T-helper 1 cell (primary cell): ENCODE measurements around the gene CHKB.

ENCODE experiments used
- DNase-seq, 5 donors: peaks; one replicate each; pipeline ENCODE4 v3.0.0-alpha.2; 2012 to 2020

The CHKB gene

DNA sequence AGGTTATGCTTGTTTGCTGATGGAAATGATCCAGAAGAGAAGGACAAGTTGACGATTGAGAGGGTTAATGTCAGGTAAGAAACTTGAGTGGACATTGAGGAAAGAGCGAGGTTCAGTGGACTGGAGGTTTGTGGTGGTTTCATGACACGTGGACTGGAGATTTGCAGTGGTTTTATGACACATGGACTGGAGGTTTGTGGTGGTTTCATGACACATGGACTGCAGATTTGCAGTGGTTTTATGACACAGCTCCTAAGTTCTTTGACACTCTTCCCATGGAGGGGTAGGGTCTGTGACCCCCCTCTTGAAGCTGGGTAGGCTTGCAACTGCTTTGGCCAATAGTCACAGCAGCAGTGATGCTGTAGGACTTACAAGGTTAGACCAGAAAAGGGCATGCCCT, 12.5 kb upstream of the CHKB start:
- no peak for DNase-seq

- no peak for DNase-seq
These were observed 4.8 kb upstream of the CHKB start for GRCh38 chr22:50587407-50587806.

- no peak for DNase-seq
These were observed 3.8 kb upstream of the CHKB start for GRCh38 chr22:50586416-50586815.

DNA sequence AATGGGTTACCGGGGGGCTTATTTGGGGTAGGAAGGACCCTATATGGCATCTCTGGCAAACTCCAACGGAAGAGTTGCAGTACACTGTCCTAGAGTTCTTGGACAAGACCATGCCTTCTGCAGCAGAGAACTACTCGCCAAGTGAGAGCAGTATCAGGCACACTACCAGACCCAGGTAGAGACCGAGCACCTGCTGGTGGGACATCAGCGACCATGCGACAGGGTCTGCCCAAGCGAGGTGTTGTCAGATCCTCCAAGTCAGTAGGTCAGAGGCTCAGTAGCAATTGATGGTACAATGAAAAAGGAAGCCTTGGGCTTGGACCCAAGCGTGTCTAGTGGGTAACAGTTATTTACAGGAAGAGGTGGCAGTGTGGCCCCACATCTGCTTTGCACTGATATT, 3.1 kb upstream of the CHKB start:
- DNase-seq, result no peak

DNA sequence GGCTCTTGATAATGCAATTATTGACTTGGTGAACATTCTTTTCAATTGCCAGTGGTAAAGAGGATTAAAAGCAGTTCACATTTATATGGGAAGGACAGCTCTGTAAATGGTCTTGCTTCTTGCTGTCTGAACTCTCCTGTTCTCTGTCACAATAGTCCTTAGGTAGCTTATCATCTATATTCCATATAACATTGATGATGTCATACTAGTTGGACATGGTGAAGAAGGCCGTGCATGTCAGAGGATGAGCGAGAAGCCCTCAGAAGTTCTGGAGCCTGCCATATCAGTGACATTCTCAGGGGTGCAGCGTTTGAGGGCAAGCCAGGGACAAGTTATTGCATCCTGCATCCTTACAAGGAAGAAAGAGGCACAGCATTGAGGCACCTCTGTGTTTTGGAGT, 2.6 kb upstream of the CHKB start:
- no peak for DNase-seq

- no peak for DNase-seq
These were observed 1.8 kb upstream of the CHKB start for GRCh38 chr22:50584106-50585096.

GRCh38 chr22:50583294-50583861, 729 bp upstream of the CHKB start:
- DNase-seq, result no peak

GRCh38 chr22:50581950-50582492, 628 bp downstream of the CHKB start:
- peak in 2 of 5 donors; percentile 24 to 48 for DNase-seq

DNA sequence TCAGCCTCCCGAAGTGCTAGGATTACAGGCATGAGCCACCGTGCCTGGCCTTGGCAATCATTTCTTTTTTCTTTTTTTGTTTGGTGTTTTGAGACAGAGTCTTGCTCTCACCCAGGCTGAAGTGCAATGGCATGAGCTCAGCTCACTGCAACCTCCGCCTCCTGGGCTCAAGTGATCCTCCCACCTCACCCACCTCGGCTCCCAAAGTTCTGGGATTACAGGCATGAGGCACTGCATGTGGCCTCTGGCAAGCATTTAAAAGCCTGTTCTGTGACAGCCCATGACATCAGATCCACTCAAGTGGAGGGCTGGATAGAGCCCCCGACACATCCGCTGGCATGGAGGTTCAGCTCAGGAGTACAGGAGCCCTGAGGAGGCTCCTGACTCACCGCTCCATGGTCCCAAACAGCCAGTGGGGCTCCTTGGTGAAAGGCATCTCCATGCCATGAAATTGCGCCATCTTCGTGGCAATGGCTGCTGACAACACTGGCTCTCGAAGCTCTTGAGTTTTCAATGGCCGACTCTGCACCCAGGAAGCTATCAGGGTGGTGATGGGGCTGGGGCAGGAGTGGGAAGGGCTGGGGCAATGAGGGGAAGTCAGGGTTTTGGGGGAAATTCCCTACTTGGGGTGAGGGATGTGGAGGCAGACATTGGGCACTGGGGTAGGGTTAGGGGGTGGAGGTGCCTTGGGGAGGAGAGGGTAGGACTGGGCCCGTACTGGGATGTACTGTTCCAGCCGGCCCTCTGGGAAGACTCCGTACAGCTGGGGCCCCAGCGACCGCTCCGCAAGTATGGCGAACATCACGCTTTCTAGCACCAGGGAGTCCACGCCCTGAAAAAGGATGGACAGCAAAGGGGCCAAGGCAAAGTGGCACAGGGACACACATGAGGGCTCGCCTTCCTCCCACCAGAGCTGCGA, 1.4 kb downstream of the CHKB start:
- no peak for DNase-seq

DNA sequence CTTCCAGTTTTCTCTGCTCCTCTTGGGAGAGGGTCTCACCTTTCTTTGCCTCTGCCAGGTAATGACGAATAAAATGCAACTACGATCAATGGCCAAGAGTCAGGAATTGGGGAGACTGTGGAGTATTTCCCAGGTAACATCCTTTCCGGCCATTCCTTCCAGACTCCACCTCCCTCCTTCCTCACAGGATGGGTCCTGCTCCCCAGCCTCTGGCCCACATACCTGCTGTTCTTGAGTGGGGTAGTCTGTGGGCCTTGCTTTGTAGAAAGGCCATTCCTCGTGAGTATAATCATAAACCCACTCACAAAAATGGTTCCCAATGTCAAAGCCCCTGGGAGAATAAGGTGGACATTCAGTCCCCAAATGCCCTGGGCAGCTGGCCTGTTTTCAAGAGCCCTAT, 2.9 kb downstream of the CHKB start:
- DNase-seq, result no peak

DNA sequence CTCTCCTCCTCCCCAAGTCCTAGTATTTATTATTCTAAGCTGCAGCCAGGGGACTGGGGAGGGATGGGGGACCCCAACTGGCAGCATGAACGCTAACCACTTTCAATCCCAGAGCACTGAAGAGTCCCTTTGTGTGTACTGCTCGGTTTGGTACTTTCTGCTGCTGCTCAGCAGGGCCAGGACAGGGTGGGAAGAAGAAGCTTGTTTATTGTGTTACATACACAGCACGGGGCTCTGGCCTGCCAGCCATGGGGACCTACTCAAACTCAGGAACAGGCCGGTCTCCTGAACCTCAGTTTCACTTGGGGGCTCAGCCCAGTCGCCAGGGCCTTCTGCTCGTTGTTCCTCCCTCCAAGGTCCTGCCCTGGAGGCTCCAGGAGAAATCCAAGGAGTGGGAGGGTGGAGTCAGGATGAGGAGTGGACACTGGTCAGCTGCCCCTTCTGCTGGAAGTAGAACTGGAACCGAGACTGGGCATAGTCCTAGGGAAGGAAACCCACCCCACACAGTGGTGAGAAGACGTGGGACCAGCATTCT, 3.8 kb downstream of the CHKB start:
- DNase-seq, result no peak

- no peak for DNase-seq
These were observed 4.5 kb downstream of the CHKB start, which contains the start of gene CPT1B for GRCh38 chr22:50577987-50578775. Gene CPT1B, minus strand, starts transcription at chr22:50578427. Its CDS starts 512 bp downstream, at chr22:50577915.

GRCh38 chr22:50577697-50577986, 5.0 kb downstream of the CHKB start:
- DNase-seq, result no peak

- no peak for DNase-seq
These were observed 5.6 kb downstream of the CHKB start for GRCh38 chr22:50576806-50577696.

DNA sequence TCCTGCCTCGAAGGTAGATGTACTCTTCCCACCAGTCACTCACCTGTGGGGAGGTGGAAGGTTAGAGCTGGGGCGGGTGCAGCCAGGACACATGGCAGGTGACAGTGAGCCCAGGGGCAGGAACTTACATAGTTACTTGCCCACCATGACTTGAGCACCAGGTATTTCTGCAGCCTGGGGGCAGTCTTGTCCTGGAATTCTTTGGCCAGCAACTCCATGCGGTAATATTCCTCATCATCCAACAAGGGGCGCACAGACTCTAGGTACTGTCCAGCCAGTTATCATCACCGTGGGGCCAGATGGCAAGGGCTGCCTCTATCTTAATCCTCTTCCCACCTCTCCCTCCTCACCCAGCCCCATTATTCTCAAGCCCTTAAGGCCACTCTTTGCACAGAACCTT, 6.6 kb downstream of the CHKB start:
- DNase-seq, result no peak

DNA sequence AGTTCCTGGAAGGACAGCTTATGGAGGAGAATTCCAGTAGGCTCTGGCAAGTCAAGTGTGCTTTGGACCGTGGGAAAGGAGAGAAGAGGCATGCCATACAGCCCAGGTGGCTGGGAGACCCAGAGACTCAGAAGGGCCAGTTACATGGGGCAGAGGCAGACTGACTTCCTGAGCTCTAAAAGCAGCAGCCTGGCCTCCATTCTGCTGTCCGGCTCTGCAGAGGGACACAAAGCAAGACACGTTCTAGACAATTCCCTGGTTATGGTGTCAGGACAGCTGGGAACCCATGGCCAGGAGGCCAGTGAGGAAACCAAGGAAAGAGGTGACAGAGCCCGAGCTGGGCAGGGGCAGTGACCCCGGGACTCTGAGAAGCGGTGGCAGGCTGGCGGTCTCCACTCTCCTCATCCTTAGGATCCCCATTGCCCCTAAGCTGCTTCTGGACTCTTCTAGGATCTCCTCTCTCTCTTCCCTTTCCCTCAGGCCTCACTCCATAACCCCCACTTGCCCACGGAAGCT, 7.2 kb downstream of the CHKB start:
- no peak for DNase-seq

DNA sequence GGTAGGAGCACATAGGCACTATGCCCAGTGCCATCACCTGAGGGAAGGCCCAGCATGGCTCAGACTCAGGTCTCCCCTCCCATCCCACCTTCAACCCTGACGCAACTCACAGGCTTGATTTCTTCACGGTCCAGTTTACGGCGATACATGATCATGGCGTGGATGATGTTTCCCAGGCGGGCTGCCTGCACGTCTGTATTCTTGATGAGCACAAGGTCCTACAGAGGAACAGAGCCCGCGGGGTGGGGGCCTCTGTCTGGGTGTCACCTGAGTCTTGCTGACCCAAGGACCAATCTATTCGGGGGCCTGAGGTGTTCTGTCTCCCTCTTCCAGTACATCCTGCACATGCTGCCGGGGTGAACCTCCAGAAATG, 8.3 kb downstream of the CHKB start:
- DNase-seq, result no peak

DNA sequence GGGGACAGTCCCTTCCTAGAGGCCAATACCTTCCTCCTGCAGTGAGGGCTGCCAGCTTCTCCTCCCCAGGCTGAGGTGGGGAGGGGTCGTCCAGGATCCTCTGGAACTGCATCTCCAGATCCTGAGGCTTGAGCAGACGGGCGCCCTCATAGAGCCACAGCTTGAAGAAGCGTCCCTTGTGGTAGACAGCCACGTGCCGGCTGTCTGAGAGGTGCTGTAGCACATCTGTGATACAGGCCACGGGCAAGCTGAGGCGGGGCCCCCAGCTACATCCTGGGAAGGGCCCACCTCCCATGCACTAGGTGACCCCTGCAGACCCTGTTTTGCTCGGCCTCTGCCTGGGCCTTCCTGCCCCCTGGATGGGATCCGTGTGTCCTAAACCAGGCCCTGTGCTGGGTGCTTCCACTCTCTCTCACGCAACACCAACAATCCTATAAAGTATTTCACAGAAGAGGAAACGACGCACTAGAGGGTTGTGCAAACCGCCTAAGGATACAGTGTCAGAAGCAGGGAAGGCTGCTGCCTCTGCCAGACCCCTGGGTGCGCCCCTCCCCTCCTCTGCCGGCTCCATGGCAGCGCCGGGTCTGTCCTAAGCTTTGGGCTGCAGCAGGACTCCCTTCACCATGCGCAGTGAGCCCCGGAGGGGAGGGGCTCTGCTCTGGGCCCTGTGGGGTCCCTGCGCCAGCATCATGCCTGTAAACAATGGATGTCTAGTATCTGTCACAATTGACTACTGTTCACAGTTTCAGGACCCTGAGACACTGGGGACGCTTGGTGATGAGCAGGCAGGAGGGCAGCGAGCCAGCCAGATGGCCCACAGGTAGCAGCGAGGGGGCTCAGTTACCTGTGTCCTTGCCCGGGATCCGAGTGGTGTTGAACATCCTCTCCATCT, 8.9 kb downstream of the CHKB start:
- DNase-seq, result no peak

- no peak for DNase-seq
These were observed 9.7 kb downstream of the CHKB start for GRCh38 chr22:50572965-50573364.
